Activated T-cell treated with anti-CD3 and anti-CD28 coated beads, Interleukin-2, amount 50 U/mL, for 24 hours (primary cell): Measurements from ENCODE around the gene PTPRG.
"Not testable (repeated sequence)": the region's sequence is repeated elsewhere in the genome, so short reads cannot be mapped to it uniquely, and the experiment has no call there.

Experiments
- DNase-seq: peaks from one replicate; pipeline ENCODE4 v3.0.0-alpha.2; 2020
- H3K27ac Mint-ChIP-seq: 2 replicates; pipeline ENCODE4 v1.8.0; 2020; ENCODE audit warnings: mild to moderate bottlenecking, mixed read lengths
- H3K27me3 Mint-ChIP-seq: 2 replicates; pipeline ENCODE4 v1.8.0; 2020; ENCODE audit warnings: mixed read lengths
- H3K36me3 Mint-ChIP-seq: 2 replicates; pipeline ENCODE4 v1.8.0; 2020; ENCODE audit warnings: low read depth, mixed read lengths
- H3K4me1 Mint-ChIP-seq: 2 replicates; pipeline ENCODE4 v1.8.0; 2020; ENCODE audit warnings: low read depth, mixed read lengths
- H3K4me3 Mint-ChIP-seq: 2 replicates; pipeline ENCODE4 v1.8.0; 2020; ENCODE audit warnings: mild to moderate bottlenecking, moderate library complexity, mixed read lengths
- H3K9me3 Mint-ChIP-seq: 2 replicates; pipeline ENCODE4 v1.8.0; 2020; ENCODE audit warnings: mixed read lengths

PTPRG gene

GRCh38 chr3:61545716-61546115 is 15.7 kb upstream of the PTPRG start:
- Mint-ChIP-seq H3K27me3 (peaks cover 3% of the 10 kb centered on the region), H3K27ac (no peak overlapping the region), H3K4me3 (no peak overlapping the region), H3K36me3 (no peaks in the 10 kb centered on the region), H3K4me1 (no peaks in the 10 kb centered on the region), H3K9me3 (peaks cover 2% of the 10 kb centered on the region)
- no peak for DNase-seq

GRCh38 chr3:61547625-61548024 is 13.7 kb upstream of the PTPRG start:
- H3K36me3 Mint-ChIP-seq = no peaks in the 10 kb centered on the region
- DNase-seq = no peak
- H3K27ac Mint-ChIP-seq = no peak overlapping the region
- H3K9me3 Mint-ChIP-seq = peaks cover 2% of the 10 kb centered on the region
- H3K27me3 Mint-ChIP-seq = no peaks in the 10 kb centered on the region
- H3K4me3 Mint-ChIP-seq = no peak overlapping the region
- no peaks in the 10 kb centered on the region for H3K4me1 Mint-ChIP-seq

- not testable (repeated sequence) for H3K4me1 Mint-ChIP-seq, DNase-seq, H3K27ac Mint-ChIP-seq, H3K9me3 Mint-ChIP-seq, H3K4me3 Mint-ChIP-seq, H3K36me3 Mint-ChIP-seq
- peaks cover 13% of the 10 kb centered on the region for H3K27me3 Mint-ChIP-seq
Observed at GRCh38 chr3:61552704-61553103, 8.7 kb upstream of the PTPRG start.

- peaks cover 16% of the 10 kb centered on the region for H3K4me1 Mint-ChIP-seq
- H3K27ac Mint-ChIP-seq = no peak overlapping the region
- H3K4me3 Mint-ChIP-seq = no peak overlapping the region
- peaks cover 2% of the 10 kb centered on the region for H3K9me3 Mint-ChIP-seq
- H3K27me3 Mint-ChIP-seq = peaks cover 73% of the 10 kb centered on the region
- no peak for DNase-seq
- no peaks in the 10 kb centered on the region for H3K36me3 Mint-ChIP-seq
Observed at GRCh38 chr3:61559136-61559731, 2.1 kb upstream of the PTPRG start.

GRCh38 chr3:61560517-61561373 is 626 bp upstream of the PTPRG start:
- H3K36me3 Mint-ChIP-seq = no peaks in the 10 kb centered on the region
- H3K9me3 Mint-ChIP-seq = peaks cover 2% of the 10 kb centered on the region
- peaks cover 85% of the 10 kb centered on the region for H3K27me3 Mint-ChIP-seq
- peaks cover 16% of the 10 kb centered on the region for H3K4me1 Mint-ChIP-seq
- H3K4me3 Mint-ChIP-seq = peak overlapping the region; percentile 71
- H3K27ac Mint-ChIP-seq = no peak overlapping the region
- peak; percentile 30 for DNase-seq

- peaks cover 85% of the 10 kb centered on the region for H3K27me3 Mint-ChIP-seq
- peak; percentile 33 for DNase-seq
- H3K4me3 Mint-ChIP-seq = no peak overlapping the region
- H3K4me1 Mint-ChIP-seq = peaks cover 16% of the 10 kb centered on the region
- no peaks in the 10 kb centered on the region for H3K36me3 Mint-ChIP-seq
- peaks cover 2% of the 10 kb centered on the region for H3K9me3 Mint-ChIP-seq
- H3K27ac Mint-ChIP-seq = no peak overlapping the region
Observed at GRCh38 chr3:61562042-61562720, 810 bp downstream of the PTPRG start.

- H3K4me3 Mint-ChIP-seq = no peak overlapping the region
- H3K36me3 Mint-ChIP-seq = no peaks in the 10 kb centered on the region
- H3K4me1 Mint-ChIP-seq = peaks cover 16% of the 10 kb centered on the region
- H3K27me3 Mint-ChIP-seq = peaks cover 82% of the 10 kb centered on the region
- peaks cover 2% of the 10 kb centered on the region for H3K9me3 Mint-ChIP-seq
- DNase-seq = no peak
- H3K27ac Mint-ChIP-seq = no peak overlapping the region
Observed at GRCh38 chr3:61562721-61563312, 1.4 kb downstream of the PTPRG start.

GRCh38 chr3:61563313-61564271 is 2.2 kb downstream of the PTPRG start:
- peaks cover under 1% of the 10 kb centered on the region for H3K9me3 Mint-ChIP-seq
- no peak for DNase-seq
- H3K4me1 Mint-ChIP-seq = peaks cover 16% of the 10 kb centered on the region
- no peaks in the 10 kb centered on the region for H3K36me3 Mint-ChIP-seq
- no peak overlapping the region for H3K27ac Mint-ChIP-seq
- H3K27me3 Mint-ChIP-seq = peaks cover 78% of the 10 kb centered on the region
- H3K4me3 Mint-ChIP-seq = no peak overlapping the region

- Mint-ChIP-seq H3K36me3 (no peaks in the 10 kb centered on the region), H3K27ac (no peak overlapping the region), H3K27me3 (peaks cover 68% of the 10 kb centered on the region), H3K4me3 (no peak overlapping the region), H3K9me3 (no peaks in the 10 kb centered on the region), H3K4me1 (peaks cover 16% of the 10 kb centered on the region)
- DNase-seq = no peak
Observed at GRCh38 chr3:61564395-61565059, 3.2 kb downstream of the PTPRG start.

- Mint-ChIP-seq H3K27me3 (peaks cover 58% of the 10 kb centered on the region), H3K36me3 (no peaks in the 10 kb centered on the region), H3K27ac (no peak overlapping the region), H3K9me3 (no peaks in the 10 kb centered on the region), H3K4me3 (no peak overlapping the region), H3K4me1 (peaks cover 12% of the 10 kb centered on the region)
- DNase-seq = no peak
Observed at GRCh38 chr3:61565569-61565968, 4.2 kb downstream of the PTPRG start.

- Mint-ChIP-seq H3K27me3 (peaks cover 37% of the 10 kb centered on the region), H3K9me3 (no peaks in the 10 kb centered on the region), H3K27ac (no peak overlapping the region), H3K4me3 (no peak overlapping the region), H3K36me3 (no peaks in the 10 kb centered on the region), H3K4me1 (peaks cover 5% of the 10 kb centered on the region)
- no peak for DNase-seq
Observed at GRCh38 chr3:61568127-61568526, 6.8 kb downstream of the PTPRG start.

GRCh38 chr3:61569856-61570580 is 8.6 kb downstream of the PTPRG start:
- H3K9me3 Mint-ChIP-seq = peaks cover 1% of the 10 kb centered on the region
- no peak overlapping the region for H3K4me3 Mint-ChIP-seq
- H3K27ac Mint-ChIP-seq = no peak overlapping the region
- no peaks in the 10 kb centered on the region for H3K4me1 Mint-ChIP-seq
- DNase-seq = no peak
- no peaks in the 10 kb centered on the region for H3K36me3 Mint-ChIP-seq
- peaks cover 24% of the 10 kb centered on the region for H3K27me3 Mint-ChIP-seq

GRCh38 chr3:61570813-61571212 is 9.4 kb downstream of the PTPRG start:
- Mint-ChIP-seq H3K27me3 (peaks cover 18% of the 10 kb centered on the region), H3K9me3 (peaks cover 3% of the 10 kb centered on the region), H3K4me3 (no peak overlapping the region), H3K36me3 (no peaks in the 10 kb centered on the region), H3K4me1 (no peaks in the 10 kb centered on the region), H3K27ac (no peak overlapping the region)
- no peak for DNase-seq
